GM23248 (cell line): ENCODE measurements around the gene MRPS17.

Experiments used
- EZH2 ChIP-seq: fragments of 200-600 bp; sonication (generic); IDR thresholded peaks from 2 replicates; pipeline ENCODE4 v1.6.1; 2018; ENCODE audit warnings: antibody characterized with exemption, mild to moderate bottlenecking; ENCODE audit not compliant: insufficient read depth, poor library complexity, severe bottlenecking
- EZH2phosphoT487 ChIP-seq: fragments of 200-600 bp; sonication (generic); IDR thresholded peaks from 2 replicates; pipeline ENCODE4 v1.6.1; 2018; ENCODE audit warnings: antibody characterized with exemption, moderate library complexity, mild to moderate bottlenecking, low read depth; ENCODE audit not compliant: insufficient read depth

DNA sequence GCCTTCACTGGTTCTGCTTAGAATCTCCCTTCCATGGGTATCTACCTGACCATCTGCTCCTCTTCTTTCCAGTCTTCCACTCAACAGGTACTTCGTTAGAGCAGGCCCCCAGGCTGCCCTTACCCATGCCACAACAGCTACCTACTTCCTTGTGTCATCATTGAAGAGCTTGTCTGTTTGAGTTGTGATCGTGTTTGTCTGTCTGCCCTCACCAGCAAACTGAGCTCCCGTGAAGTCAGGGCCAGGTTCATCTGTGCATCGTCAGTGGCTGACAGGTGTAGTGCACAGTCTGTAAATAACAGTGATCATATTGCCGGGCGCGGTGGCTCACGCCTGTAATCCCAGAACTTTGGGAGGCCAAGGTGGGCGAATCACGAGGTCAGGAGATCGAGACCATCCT is 17.7 kb downstream of the MRPS17 start:
- TF ChIP-seq EZH2 (no peak), EZH2phosphoT487 (no peak)
